ENCODE measurements around the gene RPL10A. TPM values are rescaled to one million over a fixed set of nuclear protein-coding genes. Genes with fewer than 3 reads are reported as not detected.

Gene RPL10A
- polyA plus RNA-seq, 1 donor (not counting 4 experiments of a cell fraction or from before 2014, with no cell fraction given): 2,462 TPM

- Histone ChIP-seq H3K27ac (ENCODE audit: control insufficient read depth, insufficient read depth, low read length) (peak overlapping the region; percentile 51), H3K4me2 (ENCODE audit: control insufficient read depth, extremely low read depth, insufficient read depth, low read depth, low read length) (peak overlapping the region; percentile 46), H4K20me1 (ENCODE audit: control insufficient read depth, extremely low read depth, insufficient read depth, low read length) (no peaks in the 10 kb centered on the region), H3K27me3 (ENCODE audit: control insufficient read depth, extremely low read depth, insufficient read depth, low read length) (no peaks in the 10 kb centered on the region), H3K79me2 (ENCODE audit: control insufficient read depth, insufficient read depth, low read length) (no peaks in the 10 kb centered on the region), H3K9me1 (ENCODE audit: control insufficient read depth, extremely low read depth, insufficient read depth, low read length) (no peaks in the 10 kb centered on the region), H3K9me3 (ENCODE audit: control insufficient read depth, low read depth, low read length) (no peaks in the 10 kb centered on the region), H2AFZ (ENCODE audit: control insufficient read depth, low read length) (peak overlapping the region; percentile 52), H3K9ac (ENCODE audit: control insufficient read depth, extremely low read depth, insufficient read depth, low read length) (peak overlapping the region; percentile 13), H3K36me3 (ENCODE audit: control insufficient read depth in 2 of 2, extremely low read depth in 1 of 2, insufficient read depth in 2 of 2, low read length in 2 of 2) (no peaks in the 10 kb centered on the region), H3K4me1 (ENCODE audit: control insufficient read depth, extremely low read depth, insufficient read depth, low read length) (peaks cover 11% of the 10 kb centered on the region), H3K4me3 (ENCODE audit: control insufficient read depth in 2 of 3, extremely low read depth in 1 of 3, insufficient read depth in 2 of 3, low read depth in 1 of 3, low read length in 3 of 3) (no peak overlapping the region)
- FAIRE-seq (no peak), DNase-seq (ENCODE audit: low read depth, low spot score) (no peak)
- dilution Hi-C loops (cut with MboI; ENCODE audit: extremely low pct_ligation_motif_present, low sequenced_read_pairs): no loop called here
- TF ChIP-seq CTCF (optimal IDR thresholded peaks at IDR 0.05 in 1 of 3, IDR thresholded peaks at IDR 0.05 in 1 of 3, conservative IDR thresholded peaks at IDR 0.05 in 1 of 3; ENCODE audit: extremely low read depth in 1 of 3, insufficient read depth in 2 of 3, low read length in 3 of 3) (no peak), EZH2 (IDR thresholded peaks at IDR 0.05; ENCODE audit: low read length) (no peak)
Measured at GRCh38 chr6:35443341-35444030, 24.7 kb upstream of the RPL10A start.

DNA sequence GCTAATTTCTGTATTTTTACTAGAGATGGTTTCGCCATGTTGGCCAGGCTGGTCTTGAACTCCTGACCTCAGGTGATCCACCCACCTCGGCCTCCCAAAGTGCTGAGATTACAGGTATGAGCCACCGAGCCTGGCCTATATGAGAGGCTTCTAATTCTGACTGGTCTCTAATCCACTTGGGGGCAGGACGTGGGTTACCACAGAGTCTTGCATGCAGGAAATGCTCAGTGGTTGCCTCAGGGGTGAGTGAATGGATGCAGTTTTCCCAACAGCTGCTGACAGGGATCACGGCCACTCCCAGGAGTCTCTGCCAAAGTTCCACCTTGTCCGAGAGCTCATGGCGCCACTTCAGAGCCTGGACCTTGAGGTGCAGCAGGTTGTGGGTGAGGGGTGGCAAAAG lies 22.5 kb upstream of the RPL10A start:
- FAIRE-seq: no peak
- H3K36me3 ChIP-seq (ENCODE audit: control insufficient read depth in 2 of 2, extremely low read depth in 1 of 2, insufficient read depth in 2 of 2, low read length in 2 of 2): no peaks in the 10 kb centered on the region
- H3K9me1 ChIP-seq (ENCODE audit: control insufficient read depth, extremely low read depth, insufficient read depth, low read length): no peaks in the 10 kb centered on the region
- dilution Hi-C loops (cut with MboI; ENCODE audit: extremely low pct_ligation_motif_present, low sequenced_read_pairs): no loop called here
- no peaks in the 10 kb centered on the region for H3K27me3 ChIP-seq (ENCODE audit: control insufficient read depth, extremely low read depth, insufficient read depth, low read length)
- no peak overlapping the region for H3K4me3 ChIP-seq (ENCODE audit: control insufficient read depth in 2 of 3, extremely low read depth in 1 of 3, insufficient read depth in 2 of 3, low read depth in 1 of 3, low read length in 3 of 3)
- peaks cover 11% of the 10 kb centered on the region for H3K4me1 ChIP-seq (ENCODE audit: control insufficient read depth, extremely low read depth, insufficient read depth, low read length)
- no peak overlapping the region for H3K9ac ChIP-seq (ENCODE audit: control insufficient read depth, extremely low read depth, insufficient read depth, low read length)
- DNase-seq (ENCODE audit: low read depth, low spot score): no peak
- no peaks in the 10 kb centered on the region for H3K9me3 ChIP-seq (ENCODE audit: control insufficient read depth, low read depth, low read length)
- no peaks in the 10 kb centered on the region for H3K79me2 ChIP-seq (ENCODE audit: control insufficient read depth, insufficient read depth, low read length)
- H2AFZ ChIP-seq (ENCODE audit: control insufficient read depth, low read length): no peak overlapping the region
- no peak overlapping the region for H3K27ac ChIP-seq (ENCODE audit: control insufficient read depth, insufficient read depth, low read length)
- TF ChIP-seq EZH2 (IDR thresholded peaks at IDR 0.05; ENCODE audit: low read length) (no peak), CTCF (optimal IDR thresholded peaks at IDR 0.05 in 1 of 3, IDR thresholded peaks at IDR 0.05 in 1 of 3, conservative IDR thresholded peaks at IDR 0.05 in 1 of 3; ENCODE audit: extremely low read depth in 1 of 3, insufficient read depth in 2 of 3, low read length in 3 of 3) (no peak)
- H4K20me1 ChIP-seq (ENCODE audit: control insufficient read depth, extremely low read depth, insufficient read depth, low read length): no peaks in the 10 kb centered on the region
- H3K4me2 ChIP-seq (ENCODE audit: control insufficient read depth, extremely low read depth, insufficient read depth, low read depth, low read length): no peak overlapping the region
